GM21528 (cell line): ENCODE data around the gene ETV4.
A peak's percentile ranks its signal among the peaks of the same experiment; 100 is the strongest.

Experiments
- ATAC-seq: cut with Tn5 transposase; IDR thresholded peaks from one replicate; pipeline ENCODE4 v1.9.1; 2021; ENCODE audit warnings: mild to moderate bottlenecking, moderate library complexity; ENCODE audit not compliant: unreplicated experiment, low FRiP score

ETV4 gene

GRCh38 chr17:43546319-43547188, at the start of gene ETV4:
Gene ETV4 (minus strand): TSS chr17:43546340. CDS start chr17:43545617, 723 bp downstream.
- ATAC-seq: peak; percentile 73

GRCh38 chr17:43595466-43595865, 49.3 kb upstream of the ETV4 start:
- no peak for ATAC-seq

GRCh38 chr17:43591779-43592562, 45.8 kb upstream of the ETV4 start:
- ATAC-seq: no peak

- ATAC-seq: no peak
Measured at GRCh38 chr17:43591001-43591400, 44.9 kb upstream of the ETV4 start.

- no peak for ATAC-seq
Measured at GRCh38 chr17:43588664-43589435, 42.7 kb upstream of the ETV4 start.

- no peak for ATAC-seq
Measured at GRCh38 chr17:43588121-43588520, 42.0 kb upstream of the ETV4 start.

GRCh38 chr17:43587647-43588046, 41.5 kb upstream of the ETV4 start:
- ATAC-seq: no peak

GRCh38 chr17:43584666-43585102, 38.5 kb upstream of the ETV4 start:
- ATAC-seq: no peak

- ATAC-seq: no peak
Measured at GRCh38 chr17:43583332-43583731, 37.2 kb upstream of the ETV4 start.

GRCh38 chr17:43581613-43582012, 35.5 kb upstream of the ETV4 start:
- no peak for ATAC-seq

- ATAC-seq: no peak
Measured at GRCh38 chr17:43581130-43581529, 35.0 kb upstream of the ETV4 start.

- ATAC-seq: no peak
Measured at GRCh38 chr17:43579566-43580140, 33.5 kb upstream of the ETV4 start.

GRCh38 chr17:43578699-43579565, 32.8 kb upstream of the ETV4 start:
- no peak for ATAC-seq

GRCh38 chr17:43578404-43578698, 32.2 kb upstream of the ETV4 start:
- ATAC-seq: no peak

- ATAC-seq: no peak
Measured at GRCh38 chr17:43577664-43578403, 31.7 kb upstream of the ETV4 start.

GRCh38 chr17:43576563-43577229, 30.6 kb upstream of the ETV4 start:
- no peak for ATAC-seq

- ATAC-seq: no peak
Measured at GRCh38 chr17:43574896-43575525, 28.9 kb upstream of the ETV4 start.

GRCh38 chr17:43574348-43574747, 28.2 kb upstream of the ETV4 start:
- ATAC-seq: no peak
